Hepatocyte (in vitro differentiated cells): ENCODE measurements around the gene ZBTB4.

Source experiments
- EZH2 ChIP-seq: fragments of 200-600 bp; sonication (generic); IDR thresholded peaks from 2 replicates; pipeline ENCODE4 v1.6.1; 2016; ENCODE audit warnings: antibody characterized with exemption, mild to moderate bottlenecking, borderline replicate concordance
- TF ChIP-seq, protein P1 (sequence below): fragments of 200-600 bp; sonication (generic); IDR thresholded peaks from 2 replicates; pipeline ENCODE4 v1.5.1; 2016; ENCODE audit warnings: antibody characterized with exemption, mild to moderate bottlenecking; ENCODE audit not compliant: poor library complexity

GRCh38 chr17:7442142-7442541 lies 37.3 kb downstream of the ZBTB4 start:
- TF ChIP-seq, protein P1, sequence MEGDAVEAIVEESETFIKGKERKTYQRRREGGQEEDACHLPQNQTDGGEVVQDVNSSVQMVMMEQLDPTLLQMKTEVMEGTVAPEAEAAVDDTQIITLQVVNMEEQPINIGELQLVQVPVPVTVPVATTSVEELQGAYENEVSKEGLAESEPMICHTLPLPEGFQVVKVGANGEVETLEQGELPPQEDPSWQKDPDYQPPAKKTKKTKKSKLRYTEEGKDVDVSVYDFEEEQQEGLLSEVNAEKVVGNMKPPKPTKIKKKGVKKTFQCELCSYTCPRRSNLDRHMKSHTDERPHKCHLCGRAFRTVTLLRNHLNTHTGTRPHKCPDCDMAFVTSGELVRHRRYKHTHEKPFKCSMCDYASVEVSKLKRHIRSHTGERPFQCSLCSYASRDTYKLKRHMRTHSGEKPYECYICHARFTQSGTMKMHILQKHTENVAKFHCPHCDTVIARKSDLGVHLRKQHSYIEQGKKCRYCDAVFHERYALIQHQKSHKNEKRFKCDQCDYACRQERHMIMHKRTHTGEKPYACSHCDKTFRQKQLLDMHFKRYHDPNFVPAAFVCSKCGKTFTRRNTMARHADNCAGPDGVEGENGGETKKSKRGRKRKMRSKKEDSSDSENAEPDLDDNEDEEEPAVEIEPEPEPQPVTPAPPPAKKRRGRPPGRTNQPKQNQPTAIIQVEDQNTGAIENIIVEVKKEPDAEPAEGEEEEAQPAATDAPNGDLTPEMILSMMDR, result no peak
- no peak for TF ChIP-seq EZH2
